NCI-H2227 (cell line): ENCODE measurements around the gene RNGTT.
A peak's percentile ranks its signal among the peaks of the same experiment; 100 is the strongest.
"Not testable (repeated sequence)": the region's sequence is repeated elsewhere in the genome, so short reads cannot be mapped to it uniquely, and the experiment has no call there.

Experiments used
- DNase-seq: peaks from one replicate; lab custom pipeline; 2025; ENCODE audit not compliant: unreplicated experiment; lab: John Stamatoyannopoulos, UW

Gene RNGTT

DNA sequence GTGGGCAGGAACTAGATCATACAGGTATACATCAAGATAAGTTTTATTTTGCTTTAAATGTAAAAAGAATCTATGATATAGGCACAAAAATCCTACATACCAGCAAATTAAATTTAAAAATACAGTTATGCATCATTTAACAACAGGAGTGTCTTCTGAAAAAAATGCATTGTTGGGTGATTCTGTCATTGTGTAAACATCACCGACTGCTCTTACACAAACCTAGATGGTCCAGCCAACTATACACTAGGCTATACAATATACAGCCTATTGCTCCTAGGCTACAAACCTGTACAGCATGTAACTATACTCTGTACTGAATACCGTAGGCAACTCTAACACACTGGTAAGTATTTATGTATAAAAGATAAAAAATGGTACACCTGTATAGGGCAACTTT, 139.4 kb downstream of the RNGTT start:
- no peak for DNase-seq

DNA sequence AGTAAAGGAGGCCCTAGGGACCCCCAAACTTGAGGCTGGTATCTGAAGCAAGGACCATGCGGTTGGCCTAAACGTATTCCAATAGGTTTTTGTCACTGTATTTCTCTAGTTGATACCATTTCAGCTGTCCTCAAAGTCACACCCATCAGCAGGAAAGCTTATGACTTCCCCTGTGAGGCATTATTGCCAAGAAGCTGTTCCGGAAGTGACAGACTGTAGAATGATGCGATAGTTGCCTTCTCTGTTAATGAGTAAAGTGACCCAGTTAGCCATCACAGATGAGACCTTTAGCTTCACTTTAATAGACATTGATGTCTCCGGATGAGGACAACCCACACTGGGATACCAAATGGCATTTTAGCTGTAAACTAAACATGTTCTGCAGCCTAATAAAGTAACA, 147.9 kb downstream of the RNGTT start:
- no peak for DNase-seq

DNA sequence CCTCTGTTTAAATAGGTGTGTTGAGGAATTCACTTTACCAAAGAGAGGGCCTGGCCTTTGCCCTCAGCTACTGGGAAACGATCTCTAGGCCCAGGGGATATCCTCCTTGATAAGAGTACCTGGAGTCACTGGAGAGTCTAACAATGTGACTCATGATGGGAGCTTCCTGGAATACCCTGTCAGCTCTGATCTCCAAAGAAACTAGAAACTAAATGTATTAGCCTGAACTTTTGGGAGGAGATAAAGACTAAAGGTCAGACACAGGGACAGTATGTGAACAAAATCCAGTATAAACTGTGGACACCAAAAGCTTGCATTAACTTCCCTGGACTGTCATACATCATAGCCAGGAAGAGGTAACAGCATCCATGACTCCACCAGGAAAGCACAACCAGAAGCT, 148.5 kb downstream of the RNGTT start:
- no peak for DNase-seq

DNA sequence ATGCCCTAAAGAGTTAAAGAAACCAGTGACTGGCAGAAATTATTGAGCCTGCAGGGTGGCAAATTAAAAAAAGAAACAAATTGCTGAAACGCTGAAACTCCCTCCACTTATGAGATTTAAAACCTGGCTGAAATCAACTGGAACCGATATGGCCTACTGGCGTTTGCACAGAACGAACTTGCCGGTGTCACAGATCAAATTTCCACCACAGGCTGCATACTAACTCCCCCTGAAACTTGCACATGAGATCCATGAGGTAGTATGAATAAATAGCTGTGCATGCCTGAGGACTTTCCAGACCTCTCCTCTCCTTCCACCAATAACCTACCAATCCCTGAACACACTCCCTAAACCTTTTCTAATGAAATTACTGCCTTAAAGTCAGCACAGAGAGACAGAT, 150.4 kb downstream of the RNGTT start:
- DNase-seq = no peak

DNA sequence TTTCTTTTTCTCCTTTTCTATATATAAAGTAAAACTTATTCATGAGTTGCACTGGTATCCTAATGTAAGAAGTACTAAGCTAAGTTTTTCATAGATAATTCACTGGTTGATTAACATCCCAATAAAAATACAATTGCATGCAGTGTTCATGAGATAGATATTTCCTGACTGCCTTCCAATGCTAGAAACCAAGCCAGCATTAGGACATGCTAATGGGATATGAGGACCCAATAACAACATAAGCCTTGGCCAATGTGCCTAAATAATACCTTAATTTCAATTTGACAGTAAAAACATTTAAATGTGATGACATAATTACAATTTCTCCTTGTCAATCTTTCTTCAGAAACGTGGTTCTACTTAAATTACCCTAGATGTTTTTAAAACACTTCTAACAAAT, 152.7 kb downstream of the RNGTT start:
- DNase-seq = no peak

- no peak for DNase-seq
These were observed 153.3 kb downstream of the RNGTT start for GRCh38 chr6:88810089-88810488.

GRCh38 chr6:88808381-88808780, 155.0 kb downstream of the RNGTT start:
- DNase-seq = no peak

- DNase-seq = no peak
These were observed 155.8 kb downstream of the RNGTT start for GRCh38 chr6:88807622-88808021.

DNA sequence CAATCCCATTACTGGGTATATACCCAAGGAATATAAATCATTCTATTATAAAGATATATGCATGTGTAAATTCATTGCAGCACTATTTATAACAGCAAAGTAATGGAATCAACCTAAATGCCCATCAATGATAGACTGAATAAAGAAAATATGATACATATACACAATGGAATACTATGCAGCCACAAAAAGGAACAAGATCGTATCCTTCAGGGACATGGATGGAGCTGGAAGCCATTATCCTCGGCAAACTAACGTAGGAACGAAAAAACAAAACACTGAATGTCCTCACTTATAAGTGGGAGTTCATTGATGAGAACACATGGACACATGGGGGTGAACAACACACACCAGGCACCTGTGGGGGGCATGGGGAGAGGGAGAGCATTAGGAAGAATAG, 156.7 kb downstream of the RNGTT start:
- no peak for DNase-seq

DNA sequence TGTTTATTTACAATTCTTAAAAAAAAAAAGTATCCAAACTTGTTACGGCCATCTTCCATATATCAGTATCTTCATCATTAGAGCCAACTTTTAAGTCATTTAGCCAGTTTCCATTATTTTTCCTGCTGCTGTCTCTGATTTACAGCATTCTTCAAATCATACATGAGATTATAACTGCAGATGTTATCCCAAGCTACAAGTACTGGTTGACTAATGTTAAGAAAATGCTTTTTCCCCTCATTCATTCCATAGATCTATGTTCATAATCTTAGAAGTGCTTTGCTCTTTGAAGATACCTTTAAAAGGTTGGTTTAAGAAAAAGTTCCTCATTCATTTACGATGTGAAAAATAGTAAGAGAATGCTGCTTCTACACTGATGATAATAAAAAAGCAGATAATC, 158.7 kb downstream of the RNGTT start:
- DNase-seq = no peak

DNA sequence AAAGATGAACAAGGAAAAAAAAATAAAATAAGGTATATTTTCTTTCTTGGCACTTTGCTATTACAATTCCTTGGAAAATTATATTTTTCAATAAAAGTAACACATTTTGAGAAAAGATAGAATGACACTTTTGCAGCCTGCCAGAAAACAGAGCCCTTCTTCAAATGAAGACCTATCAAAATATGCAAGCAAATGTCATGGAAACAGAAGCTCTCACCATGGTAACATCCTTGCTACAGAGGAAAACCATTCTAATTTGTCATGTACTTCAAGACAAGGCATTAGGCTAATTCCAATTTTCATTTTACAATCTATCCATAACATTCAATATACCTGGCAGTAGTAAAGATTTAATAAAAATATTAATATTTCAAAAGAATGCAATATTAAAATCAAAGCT, 177.9 kb downstream of the RNGTT start:
- no peak for DNase-seq

- DNase-seq = peak; percentile 60
These were observed 182.6 kb downstream of the RNGTT start for GRCh38 chr6:88780714-88781389.

GRCh38 chr6:88775866-88776571, 187.4 kb downstream of the RNGTT start:
- DNase-seq = no peak

- DNase-seq = not testable (repeated sequence)
These were observed 195.3 kb downstream of the RNGTT start for GRCh38 chr6:88768114-88768513.

DNA sequence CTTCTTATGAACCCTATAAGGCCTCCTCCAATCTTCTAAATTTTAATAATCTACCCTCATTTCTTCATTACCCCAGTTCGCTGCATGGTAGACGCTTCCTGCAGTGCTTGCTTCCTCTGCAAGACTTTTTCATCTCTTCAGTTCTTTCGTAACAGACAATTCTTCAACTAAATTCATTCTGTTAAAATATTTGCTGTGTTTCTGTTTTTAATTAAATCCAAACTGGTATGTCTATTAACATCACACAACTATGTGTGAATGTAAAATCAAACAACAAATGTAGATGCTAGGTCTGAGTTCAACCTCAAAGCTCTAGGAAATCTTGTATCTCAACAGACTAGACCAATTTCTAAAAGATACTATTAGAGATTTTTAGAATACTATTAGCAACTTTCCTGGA, 199.3 kb downstream of the RNGTT start:
- DNase-seq = no peak

- no peak for DNase-seq
These were observed 200.3 kb downstream of the RNGTT start for GRCh38 chr6:88763160-88763559.

DNA sequence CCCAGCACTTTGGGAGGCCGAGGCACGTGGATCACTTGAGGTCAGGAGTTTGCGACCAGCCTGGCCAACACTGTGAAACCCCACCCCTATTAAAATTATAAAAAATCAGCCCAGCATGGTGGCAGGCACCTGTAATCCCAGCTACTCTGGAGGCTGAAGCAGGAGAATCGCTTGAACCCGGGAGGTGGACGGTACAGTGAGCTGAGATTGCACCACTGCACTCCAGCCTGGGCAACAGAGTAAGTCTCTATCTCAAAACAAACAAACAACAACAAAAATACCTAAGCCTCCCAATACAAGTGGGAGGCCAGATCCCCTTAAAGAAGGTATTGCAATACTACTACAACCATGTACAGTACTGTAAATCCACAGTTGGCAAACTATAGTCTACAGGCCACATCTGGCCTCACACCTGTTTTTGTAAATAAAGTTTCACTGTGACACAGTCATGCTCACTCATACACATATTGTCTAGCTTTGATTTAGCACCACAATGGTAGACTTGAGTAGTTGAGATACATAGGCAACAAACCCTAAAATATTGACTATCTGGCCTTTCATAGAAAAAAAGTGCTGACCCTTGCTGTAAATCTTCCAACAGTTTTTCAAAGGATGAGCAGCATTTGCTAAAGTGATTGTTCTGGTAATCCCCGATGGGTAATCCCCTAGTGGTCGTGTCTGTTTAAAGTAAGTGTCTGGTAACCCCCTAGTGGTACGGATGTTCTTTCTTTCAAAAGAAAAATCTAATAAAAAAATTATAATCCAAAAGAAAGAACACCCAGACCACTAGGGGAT, 202.0 kb downstream of the RNGTT start:
- no peak for DNase-seq

DNA sequence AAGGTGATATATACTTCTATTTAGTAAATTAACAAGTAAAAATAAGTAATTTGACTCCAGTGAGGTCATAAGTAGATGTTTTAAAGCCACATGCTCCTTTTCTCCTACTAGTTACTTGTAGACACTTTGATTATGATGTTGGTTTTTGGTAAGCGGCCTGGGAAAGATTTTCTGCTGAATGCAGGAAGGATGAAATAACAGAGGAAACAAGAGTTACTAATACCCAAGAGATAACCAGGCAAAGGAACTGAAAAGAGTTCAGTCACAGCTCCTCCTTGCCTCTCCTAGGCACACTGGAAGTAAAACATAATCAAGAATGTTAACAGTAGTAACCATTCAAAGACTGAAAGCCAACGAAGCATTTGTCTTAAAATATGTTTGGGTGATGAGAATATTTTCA, 203.3 kb downstream of the RNGTT start:
- no peak for DNase-seq

DNA sequence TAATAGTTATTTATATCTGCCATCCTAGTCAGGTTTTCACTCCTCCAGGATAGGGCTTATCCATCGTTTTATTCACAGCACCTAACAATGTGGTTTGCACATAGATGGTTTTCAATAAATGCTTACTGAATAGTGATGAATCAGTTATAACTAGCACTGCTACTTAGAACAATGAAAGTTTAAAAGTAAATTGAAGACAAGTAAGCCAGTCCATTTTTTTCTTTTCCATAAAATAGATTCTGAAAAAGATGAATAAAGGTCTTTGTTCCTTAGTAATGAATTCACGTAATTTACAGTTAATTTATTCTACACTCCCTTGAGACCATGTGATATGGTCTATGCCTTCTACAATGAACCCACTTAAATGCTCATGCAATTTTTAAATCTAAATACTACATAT, 212.5 kb downstream of the RNGTT start:
- DNase-seq = no peak

DNA sequence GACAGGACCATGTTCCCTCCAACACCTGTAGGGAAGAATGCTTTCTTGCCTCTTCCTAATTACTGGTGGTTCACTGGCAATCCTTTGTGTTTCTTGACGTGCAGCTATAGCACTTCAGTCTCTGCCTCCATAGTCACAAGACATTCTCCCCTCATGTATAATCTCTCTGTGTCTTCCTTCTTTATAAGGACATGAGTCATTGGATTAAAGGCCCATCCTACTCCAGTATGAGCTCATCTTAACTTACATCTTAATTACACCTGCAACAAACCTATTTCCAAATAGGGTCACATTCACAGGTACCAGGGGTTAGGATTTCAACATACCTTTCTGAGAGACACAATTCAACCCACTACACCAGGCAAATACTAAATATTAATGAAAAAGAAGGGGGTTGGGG, 213.6 kb downstream of the RNGTT start:
- no peak for DNase-seq

DNA sequence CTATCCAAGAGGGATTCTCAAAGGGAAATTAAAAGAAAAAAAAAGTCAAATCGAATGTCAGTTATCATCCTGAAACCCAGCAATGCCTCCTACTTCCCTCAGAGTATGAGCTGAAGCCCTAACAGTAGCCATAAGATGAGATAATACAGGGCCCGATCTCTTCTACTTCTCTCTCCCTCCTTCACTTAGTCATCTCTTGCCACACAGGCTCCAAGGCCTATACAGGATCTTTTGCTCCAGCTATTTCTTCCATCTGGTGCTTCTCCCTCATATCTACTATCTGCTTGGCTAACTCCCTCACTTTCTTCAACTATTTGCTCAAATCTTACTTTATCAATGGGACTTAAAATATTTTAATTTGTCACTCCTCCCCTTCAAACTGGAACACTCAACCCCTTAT, 215.3 kb downstream of the RNGTT start:
- no peak for DNase-seq

DNA sequence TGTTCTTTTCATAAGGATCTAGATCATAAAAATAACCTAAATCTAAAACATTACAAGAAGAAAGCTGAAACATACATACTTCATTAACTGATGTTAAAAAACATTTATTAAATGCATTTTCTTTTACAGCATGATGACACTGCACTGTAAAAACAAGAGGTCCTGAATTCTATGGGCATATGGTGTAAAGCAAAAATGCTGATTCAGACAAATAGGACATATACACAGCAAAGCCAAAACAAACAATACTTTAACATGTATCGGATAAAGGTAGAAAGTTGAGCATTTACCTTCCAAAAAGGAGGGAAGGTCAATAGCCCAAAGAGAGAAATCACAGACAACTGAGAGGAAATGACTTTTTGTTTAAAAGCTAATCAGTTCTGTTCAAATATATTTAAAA, 221.5 kb downstream of the RNGTT start:
- no peak for DNase-seq
